GM23338 (cell line): ENCODE data around the gene MLPH. TPM values are rescaled to one million over a fixed set of nuclear protein-coding genes. Genes with fewer than 3 reads are reported as not detected.

Experiments used
- ATAC-seq: fragments of 200-7000 bp; cut with Tn5 transposase; 3 replicates; pipeline ENCODE4 v1.9.1; 2020
- DNase-seq: peaks from one replicate; pipeline ENCODE4 v3.0.0-alpha.2; 2015; ENCODE audit warnings: low spot score
- H2AFZ ChIP-seq: fragments of 200-600 bp; sonication (generic); 2 replicates; pipeline ENCODE4 v1.8.0; 2016; ENCODE audit warnings: antibody characterized with exemption, mild to moderate bottlenecking, moderate library complexity
- H3F3A ChIP-seq: fragments of 200-600 bp; sonication (generic); replicated peaks from 2 replicates; pipeline ENCODE4 v1.8.0; 2017; ENCODE audit warnings: antibody characterized with exemption, mixed run types, low read depth
- H3K27ac ChIP-seq: fragments of 200-600 bp; sonication (generic); 2 replicates; pipeline ENCODE4 v1.6.1; 2016; ENCODE audit warnings: low read depth
- H3K27me3 ChIP-seq: fragments of 200-600 bp; sonication (generic); 2 replicates; pipeline ENCODE4 v1.8.0; 2016; ENCODE audit warnings: mild to moderate bottlenecking, mixed run types, moderate library complexity; ENCODE audit not compliant: insufficient read depth
- H3K36me3 ChIP-seq: fragments of 200-600 bp; sonication (generic); 2 replicates; pipeline ENCODE4 v1.8.0; 2016; ENCODE audit warnings: mild to moderate bottlenecking; ENCODE audit not compliant: insufficient read depth
- H3K4me1 ChIP-seq: fragments of 200-600 bp; sonication (generic); 2 replicates; pipeline ENCODE4 v1.8.0; 2016; ENCODE audit warnings: mild to moderate bottlenecking, moderate library complexity; ENCODE audit not compliant: insufficient read depth
- H3K4me2 ChIP-seq: fragments of 200-600 bp; sonication (generic); 2 replicates; pipeline ENCODE4 v1.7.1; 2017; ENCODE audit warnings: mixed run types
- H3K4me3 ChIP-seq: fragments of 200-600 bp; sonication (generic); 2 replicates; pipeline ENCODE4 v1.6.1; 2016; ENCODE audit warnings: mixed run types
- H3K79me2 ChIP-seq: fragments of 200-600 bp; sonication (generic); replicated peaks from 2 replicates; pipeline ENCODE4 v1.8.0; 2017; ENCODE audit warnings: mild to moderate bottlenecking; ENCODE audit not compliant: insufficient read depth
- H3K9me2 ChIP-seq: fragments of 200-600 bp; sonication (generic); 2 replicates; pipeline ENCODE4 v1.8.0; 2017; ENCODE audit not compliant: insufficient read depth
- H4K20me1 ChIP-seq: fragments of 200-600 bp; sonication (generic); replicated peaks from 2 replicates; pipeline ENCODE4 v1.8.0; 2017; ENCODE audit warnings: mild to moderate bottlenecking; ENCODE audit not compliant: insufficient read depth
- H3K27ac Mint-ChIP-seq: 2 replicates; pipeline ENCODE4 v1.8.0; 2020; ENCODE audit warnings: inconsistent platforms, mild to moderate bottlenecking, moderate library complexity, mixed read lengths
- H3K27me3 Mint-ChIP-seq: 3 replicates; pipeline ENCODE4 v1.8.0; 2022; ENCODE audit warnings: low read depth, mild to moderate bottlenecking, moderate library complexity, mixed read lengths, inconsistent platforms; ENCODE audit not compliant: insufficient read depth, poor library complexity
- H3K36me3 Mint-ChIP-seq: 3 replicates; pipeline ENCODE4 v1.8.0; 2021; ENCODE audit warnings: low read depth, mild to moderate bottlenecking, inconsistent platforms, moderate library complexity, mixed read lengths
- H3K4me1 Mint-ChIP-seq: 3 replicates; pipeline ENCODE4 v1.8.0; 2020; ENCODE audit warnings: mild to moderate bottlenecking, inconsistent platforms, mixed read lengths
- H3K4me3 Mint-ChIP-seq: 3 replicates; pipeline ENCODE4 v1.8.0; 2021; ENCODE audit warnings: moderate library complexity, mild to moderate bottlenecking, inconsistent platforms, mixed read lengths
- H3K9me3 Mint-ChIP-seq: 3 replicates; pipeline ENCODE4 v1.8.0; 2020; ENCODE audit warnings: moderate library complexity, mild to moderate bottlenecking, inconsistent platforms, mixed read lengths
- CREB1 ChIP-seq: fragments of 250-450 bp; sonication (Bioruptor Pico); IDR thresholded peaks from 2 replicates; pipeline ENCODE4 v1.5.0; 2020; ENCODE audit warnings: low read depth, mild to moderate bottlenecking, moderate library complexity
- EZH2 ChIP-seq: fragments of 200-600 bp; sonication (generic); IDR thresholded peaks from one replicate; pipeline ENCODE4 v1.8.0; 2017; ENCODE audit warnings: antibody characterized with exemption, mild to moderate bottlenecking, low read depth; ENCODE audit not compliant: unreplicated experiment
- JUNB ChIP-seq: IDR thresholded peaks from one replicate; pipeline ENCODE4 v1.6.1; 2016; ENCODE audit warnings: antibody characterized with exemption; ENCODE audit not compliant: unreplicated experiment
- NANOG ChIP-seq: IDR thresholded peaks from 2 replicates; pipeline ENCODE4 v1.6.1; 2016; ENCODE audit warnings: antibody characterized with exemption, borderline replicate concordance
- POLR2AphosphoS5 ChIP-seq: IDR thresholded peaks from 2 replicates; pipeline ENCODE4 v1.6.1; 2016; ENCODE audit warnings: antibody characterized with exemption, low read depth
- STAT1 ChIP-seq: IDR thresholded peaks from one replicate; pipeline ENCODE4 v1.6.1; 2016; ENCODE audit warnings: antibody characterized with exemption; ENCODE audit not compliant: unreplicated experiment
- ZNF114 ChIP-seq: fragments of 250-450 bp; sonication (Bioruptor Pico); IDR thresholded peaks from 2 replicates; pipeline ENCODE4 v1.5.0; 2020; ENCODE audit warnings: mild to moderate bottlenecking, moderate library complexity
- ZNF331 ChIP-seq: fragments of 250-450 bp; sonication (Bioruptor Pico); IDR thresholded peaks from 2 replicates; pipeline ENCODE4 v1.5.0; 2020; ENCODE audit warnings: low read depth, mild to moderate bottlenecking, moderate library complexity
- polyA plus RNA-seq: library from polyadenylated mRNA; unstranded; fragments of >200 nt; fragmentation: Nextera tagmentation; extraction: Ambion mirVana; gene quantifications from 2 replicates; pipeline ENCODE4 v1.2.1, GENCODE V29; 2016
- total RNA-seq: library from RNA; depleted of rRNA; stranded (reverse); fragments of >200 nt; shearing (Covaris generic); gene quantifications from 2 replicates; pipeline ENCODE4 v1.2.3, GENCODE V29; 2014
- TF ChIP-seq, protein P1 (sequence below), 2 experiments: fragments of 200-600 bp in 1 of 2; sonication (generic) in 1 of 2; conservative IDR thresholded peaks; 2 replicates each; pipeline versions ENCODE4 v1.5.1 to v1.6.1; 2016 to 2017; ENCODE audit warnings: antibody characterized with exemption in 2 of 2, low read depth in 2 of 2, mild to moderate bottlenecking in 2 of 2, moderate library complexity in 1 of 2
- TF ChIP-seq, protein P2 (sequence below): IDR thresholded peaks from one replicate; pipeline ENCODE4 v1.6.1; 2018; ENCODE audit warnings: antibody characterized with exemption; ENCODE audit not compliant: unreplicated experiment
- TF ChIP-seq, protein P3 (sequence below): fragments of 250-450 bp; sonication (Bioruptor Pico); IDR thresholded peaks from 2 replicates; pipeline ENCODE4 v1.5.0; 2020; ENCODE audit warnings: mild to moderate bottlenecking, moderate library complexity

MLPH gene
- total and polyA plus RNA-seq, 2 experiments from 2014 or later, result 13.6 to 16.5 TPM

- TF ChIP-seq NANOG, result no peak
- TF ChIP-seq ZNF114 (CRISPR knock-in tag), result no peak
- TF ChIP-seq ZNF331 (CRISPR knock-in tag), result no peak
- TF ChIP-seq, protein P1, sequence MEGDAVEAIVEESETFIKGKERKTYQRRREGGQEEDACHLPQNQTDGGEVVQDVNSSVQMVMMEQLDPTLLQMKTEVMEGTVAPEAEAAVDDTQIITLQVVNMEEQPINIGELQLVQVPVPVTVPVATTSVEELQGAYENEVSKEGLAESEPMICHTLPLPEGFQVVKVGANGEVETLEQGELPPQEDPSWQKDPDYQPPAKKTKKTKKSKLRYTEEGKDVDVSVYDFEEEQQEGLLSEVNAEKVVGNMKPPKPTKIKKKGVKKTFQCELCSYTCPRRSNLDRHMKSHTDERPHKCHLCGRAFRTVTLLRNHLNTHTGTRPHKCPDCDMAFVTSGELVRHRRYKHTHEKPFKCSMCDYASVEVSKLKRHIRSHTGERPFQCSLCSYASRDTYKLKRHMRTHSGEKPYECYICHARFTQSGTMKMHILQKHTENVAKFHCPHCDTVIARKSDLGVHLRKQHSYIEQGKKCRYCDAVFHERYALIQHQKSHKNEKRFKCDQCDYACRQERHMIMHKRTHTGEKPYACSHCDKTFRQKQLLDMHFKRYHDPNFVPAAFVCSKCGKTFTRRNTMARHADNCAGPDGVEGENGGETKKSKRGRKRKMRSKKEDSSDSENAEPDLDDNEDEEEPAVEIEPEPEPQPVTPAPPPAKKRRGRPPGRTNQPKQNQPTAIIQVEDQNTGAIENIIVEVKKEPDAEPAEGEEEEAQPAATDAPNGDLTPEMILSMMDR (conservative IDR thresholded peaks at IDR 0.05; ENCODE audit: low read depth in 2 of 2), result no peak
- TF ChIP-seq, protein P2, sequence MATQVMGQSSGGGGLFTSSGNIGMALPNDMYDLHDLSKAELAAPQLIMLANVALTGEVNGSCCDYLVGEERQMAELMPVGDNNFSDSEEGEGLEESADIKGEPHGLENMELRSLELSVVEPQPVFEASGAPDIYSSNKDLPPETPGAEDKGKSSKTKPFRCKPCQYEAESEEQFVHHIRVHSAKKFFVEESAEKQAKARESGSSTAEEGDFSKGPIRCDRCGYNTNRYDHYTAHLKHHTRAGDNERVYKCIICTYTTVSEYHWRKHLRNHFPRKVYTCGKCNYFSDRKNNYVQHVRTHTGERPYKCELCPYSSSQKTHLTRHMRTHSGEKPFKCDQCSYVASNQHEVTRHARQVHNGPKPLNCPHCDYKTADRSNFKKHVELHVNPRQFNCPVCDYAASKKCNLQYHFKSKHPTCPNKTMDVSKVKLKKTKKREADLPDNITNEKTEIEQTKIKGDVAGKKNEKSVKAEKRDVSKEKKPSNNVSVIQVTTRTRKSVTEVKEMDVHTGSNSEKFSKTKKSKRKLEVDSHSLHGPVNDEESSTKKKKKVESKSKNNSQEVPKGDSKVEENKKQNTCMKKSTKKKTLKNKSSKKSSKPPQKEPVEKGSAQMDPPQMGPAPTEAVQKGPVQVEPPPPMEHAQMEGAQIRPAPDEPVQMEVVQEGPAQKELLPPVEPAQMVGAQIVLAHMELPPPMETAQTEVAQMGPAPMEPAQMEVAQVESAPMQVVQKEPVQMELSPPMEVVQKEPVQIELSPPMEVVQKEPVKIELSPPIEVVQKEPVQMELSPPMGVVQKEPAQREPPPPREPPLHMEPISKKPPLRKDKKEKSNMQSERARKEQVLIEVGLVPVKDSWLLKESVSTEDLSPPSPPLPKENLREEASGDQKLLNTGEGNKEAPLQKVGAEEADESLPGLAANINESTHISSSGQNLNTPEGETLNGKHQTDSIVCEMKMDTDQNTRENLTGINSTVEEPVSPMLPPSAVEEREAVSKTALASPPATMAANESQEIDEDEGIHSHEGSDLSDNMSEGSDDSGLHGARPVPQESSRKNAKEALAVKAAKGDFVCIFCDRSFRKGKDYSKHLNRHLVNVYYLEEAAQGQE, result no peak
Measured at GRCh38 chr2:237480556-237480955, 6.5 kb upstream of the MLPH start (continued).

GRCh38 chr2:237480988-237481525 lies 6.0 kb upstream of the MLPH start:
- H3K27me3 ChIP-seq, result peaks cover 54% of the 10 kb centered on the region
- TF ChIP-seq STAT1, result no peak
- no peak for TF ChIP-seq POLR2AphosphoS5
- no peak for TF ChIP-seq JUNB
- TF ChIP-seq ZNF114 (CRISPR knock-in tag), result no peak
- TF ChIP-seq, protein P1 (conservative IDR thresholded peaks at IDR 0.05; ENCODE audit: low read depth in 2 of 2), result no peak
- TF ChIP-seq, protein P3, sequence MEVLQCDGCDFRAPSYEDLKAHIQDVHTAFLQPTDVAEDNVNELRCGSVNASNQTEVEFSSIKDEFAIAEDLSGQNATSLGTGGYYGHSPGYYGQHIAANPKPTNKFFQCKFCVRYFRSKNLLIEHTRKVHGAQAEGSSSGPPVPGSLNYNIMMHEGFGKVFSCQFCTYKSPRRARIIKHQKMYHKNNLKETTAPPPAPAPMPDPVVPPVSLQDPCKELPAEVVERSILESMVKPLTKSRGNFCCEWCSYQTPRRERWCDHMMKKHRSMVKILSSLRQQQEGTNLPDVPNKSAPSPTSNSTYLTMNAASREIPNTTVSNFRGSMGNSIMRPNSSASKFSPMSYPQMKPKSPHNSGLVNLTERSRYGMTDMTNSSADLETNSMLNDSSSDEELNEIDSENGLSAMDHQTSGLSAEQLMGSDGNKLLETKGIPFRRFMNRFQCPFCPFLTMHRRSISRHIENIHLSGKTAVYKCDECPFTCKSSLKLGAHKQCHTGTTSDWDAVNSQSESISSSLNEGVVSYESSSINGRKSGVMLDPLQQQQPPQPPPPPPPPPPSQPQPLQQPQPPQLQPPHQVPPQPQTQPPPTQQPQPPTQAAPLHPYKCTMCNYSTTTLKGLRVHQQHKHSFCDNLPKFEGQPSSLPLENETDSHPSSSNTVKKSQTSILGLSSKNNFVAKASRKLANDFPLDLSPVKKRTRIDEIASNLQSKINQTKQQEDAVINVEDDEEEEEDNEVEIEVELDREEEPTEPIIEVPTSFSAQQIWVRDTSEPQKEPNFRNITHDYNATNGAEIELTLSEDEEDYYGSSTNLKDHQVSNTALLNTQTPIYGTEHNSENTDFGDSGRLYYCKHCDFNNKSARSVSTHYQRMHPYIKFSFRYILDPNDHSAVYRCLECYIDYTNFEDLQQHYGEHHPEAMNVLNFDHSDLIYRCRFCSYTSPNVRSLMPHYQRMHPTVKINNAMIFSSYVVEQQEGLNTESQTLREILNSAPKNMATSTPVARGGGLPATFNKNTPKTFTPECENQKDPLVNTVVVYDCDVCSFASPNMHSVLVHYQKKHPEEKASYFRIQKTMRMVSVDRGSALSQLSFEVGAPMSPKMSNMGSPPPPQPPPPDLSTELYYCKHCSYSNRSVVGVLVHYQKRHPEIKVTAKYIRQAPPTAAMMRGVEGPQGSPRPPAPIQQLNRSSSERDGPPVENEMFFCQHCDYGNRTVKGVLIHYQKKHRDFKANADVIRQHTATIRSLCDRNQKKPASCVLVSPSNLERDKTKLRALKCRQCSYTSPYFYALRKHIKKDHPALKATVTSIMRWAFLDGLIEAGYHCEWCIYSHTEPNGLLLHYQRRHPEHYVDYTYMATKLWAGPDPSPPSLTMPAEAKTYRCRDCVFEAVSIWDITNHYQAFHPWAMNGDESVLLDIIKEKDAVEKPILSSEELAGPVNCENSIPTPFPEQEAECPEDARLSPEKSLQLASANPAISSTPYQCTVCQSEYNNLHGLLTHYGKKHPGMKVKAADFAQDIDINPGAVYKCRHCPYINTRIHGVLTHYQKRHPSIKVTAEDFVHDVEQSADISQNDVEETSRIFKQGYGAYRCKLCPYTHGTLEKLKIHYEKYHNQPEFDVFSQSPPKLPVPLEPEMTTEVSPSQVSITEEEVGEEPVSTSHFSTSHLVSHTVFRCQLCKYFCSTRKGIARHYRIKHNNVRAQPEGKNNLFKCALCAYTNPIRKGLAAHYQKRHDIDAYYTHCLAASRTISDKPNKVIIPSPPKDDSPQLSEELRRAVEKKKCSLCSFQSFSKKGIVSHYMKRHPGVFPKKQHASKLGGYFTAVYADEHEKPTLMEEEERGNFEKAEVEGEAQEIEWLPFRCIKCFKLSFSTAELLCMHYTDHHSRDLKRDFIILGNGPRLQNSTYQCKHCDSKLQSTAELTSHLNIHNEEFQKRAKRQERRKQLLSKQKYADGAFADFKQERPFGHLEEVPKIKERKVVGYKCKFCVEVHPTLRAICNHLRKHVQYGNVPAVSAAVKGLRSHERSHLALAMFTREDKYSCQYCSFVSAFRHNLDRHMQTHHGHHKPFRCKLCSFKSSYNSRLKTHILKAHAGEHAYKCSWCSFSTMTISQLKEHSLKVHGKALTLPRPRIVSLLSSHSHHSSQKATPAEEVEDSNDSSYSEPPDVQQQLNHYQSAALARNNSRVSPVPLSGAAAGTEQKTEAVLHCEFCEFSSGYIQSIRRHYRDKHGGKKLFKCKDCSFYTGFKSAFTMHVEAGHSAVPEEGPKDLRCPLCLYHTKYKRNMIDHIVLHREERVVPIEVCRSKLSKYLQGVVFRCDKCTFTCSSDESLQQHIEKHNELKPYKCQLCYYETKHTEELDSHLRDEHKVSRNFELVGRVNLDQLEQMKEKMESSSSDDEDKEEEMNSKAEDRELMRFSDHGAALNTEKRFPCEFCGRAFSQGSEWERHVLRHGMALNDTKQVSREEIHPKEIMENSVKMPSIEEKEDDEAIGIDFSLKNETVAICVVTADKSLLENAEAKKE (CRISPR knock-in tag), result no peak
- TF ChIP-seq EZH2, result no peak
- no peak for TF ChIP-seq CREB1 (CRISPR knock-in tag)

More at GRCh38 chr2:237480988-237481525, 6.0 kb upstream of the MLPH start:
- no peaks in the 10 kb centered on the region for H3K36me3 Mint-ChIP-seq
- H3K4me1 Mint-ChIP-seq, result peaks cover 15% of the 10 kb centered on the region
- DNase-seq (no peak), ATAC-seq (no peak)
- no peak overlapping the region for H3K4me3 ChIP-seq
- H3K36me3 ChIP-seq, result no peaks in the 10 kb centered on the region
- no peaks in the 10 kb centered on the region for H3K9me2 ChIP-seq
- H3K4me3 Mint-ChIP-seq, result no peak overlapping the region
- H3K27ac ChIP-seq, result no peak overlapping the region
- H3K27ac Mint-ChIP-seq, result no peak overlapping the region
- no peaks in the 10 kb centered on the region for H3F3A ChIP-seq
- H3K4me1 ChIP-seq, result peaks cover 5% of the 10 kb centered on the region; the same call in 1 of the 2 replicates
- H3K4me2 ChIP-seq, result no peak overlapping the region
- H3K27me3 Mint-ChIP-seq, result peaks cover 23% of the 10 kb centered on the region
- no peak overlapping the region for H2AFZ ChIP-seq
- no peaks in the 10 kb centered on the region for H4K20me1 ChIP-seq
- H3K9me3 Mint-ChIP-seq, result no peaks in the 10 kb centered on the region; the same call in 2 of the 3 replicates
- no peaks in the 10 kb centered on the region for H3K79me2 ChIP-seq
